ENCODE measurements around the gene RAPGEF5. TPM values are rescaled to one million over a fixed set of nuclear protein-coding genes. Genes with fewer than 3 reads are reported as not detected.

RAPGEF5 gene
- total and polyA plus RNA-seq, 10 of the 15 experiments (the other 5 are each of a cell fraction or from before 2014, with no cell fraction given) = 0.38 to 4.0 (median 1.6) TPM; not detected in 1

DNA sequence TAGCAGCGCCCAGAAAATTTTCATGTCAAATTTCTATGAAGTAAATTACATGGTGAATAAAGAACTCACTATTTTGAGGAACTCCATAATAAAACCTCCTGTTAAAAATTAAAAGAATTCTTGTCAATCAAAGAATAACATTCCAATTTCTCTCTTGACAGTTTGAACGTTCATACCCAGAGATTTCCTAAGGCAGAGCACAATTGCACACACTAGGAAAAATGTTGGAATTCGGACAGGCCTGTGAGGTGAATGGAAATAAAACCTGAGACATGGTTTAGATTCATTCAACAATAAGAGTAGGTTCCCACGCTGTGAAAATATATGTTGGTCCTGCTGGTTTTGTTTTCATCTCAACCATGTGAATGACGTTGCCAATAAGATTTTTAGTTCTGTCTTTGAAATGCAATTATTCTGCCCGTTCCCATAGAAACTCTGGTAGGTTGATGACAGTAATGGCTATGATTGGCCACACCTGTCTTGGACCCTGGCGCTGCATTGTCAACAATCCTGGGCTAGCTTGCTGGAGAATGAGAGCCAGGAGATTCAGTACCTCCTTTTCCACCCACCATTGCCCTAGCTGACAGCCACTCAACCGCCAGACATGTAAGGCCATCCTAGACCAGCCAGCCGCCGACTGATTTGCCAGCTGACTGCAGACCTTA is 43.3 kb upstream of the RAPGEF5 start (continued):
- no peak for TF ChIP-seq CEBPZ (IDR thresholded peaks at IDR 0.05; ENCODE audit: low read depth, low read length)
- TF ChIP-seq ZSCAN29 (IDR thresholded peaks at IDR 0.05) = no peak

DNA sequence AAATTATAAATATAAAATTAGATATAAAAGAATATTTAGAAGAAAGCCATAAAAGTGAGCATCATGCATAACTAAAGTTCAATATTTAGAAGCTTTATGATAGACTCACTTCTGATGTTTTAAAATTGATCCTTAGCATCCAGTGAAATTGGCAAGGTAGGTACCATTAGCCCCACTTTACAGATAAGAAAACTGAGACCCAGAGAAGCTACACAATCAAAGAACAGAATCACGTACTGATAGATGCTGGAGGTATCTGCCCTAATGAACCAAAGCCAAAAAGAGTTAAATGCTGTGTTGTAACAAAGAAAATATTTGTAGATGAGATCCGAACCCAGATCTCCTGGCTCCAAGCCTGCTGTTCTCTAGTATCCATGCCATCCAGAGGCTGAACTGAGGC is 42.6 kb upstream of the RAPGEF5 start:
- Histone ChIP-seq H3K4me2 (ENCODE audit: control insufficient read depth, insufficient read depth) (no peak overlapping the region), H3K9ac (ENCODE audit: control insufficient read depth, insufficient read depth, low read length) (no peak overlapping the region), H3K27ac (ENCODE audit: control insufficient read depth, insufficient read depth) (no peak overlapping the region), H3K79me2 (ENCODE audit: control insufficient read depth, insufficient read depth, low read length) (no peaks in the 10 kb centered on the region), H3K4me3 (no peak overlapping the region), H2AFZ (ENCODE audit: control insufficient read depth, low read depth, low read length) (no peak overlapping the region), H3K27me3 (replicated peaks in 1 of 2; ENCODE audit: control insufficient read depth in 2 of 2, insufficient read depth in 2 of 2, low read length in 1 of 2) (no peaks in the 10 kb centered on the region), H3K9me3 (replicated peaks; ENCODE audit: control insufficient read depth, insufficient read depth, low read length) (no peaks in the 10 kb centered on the region; the same call in 2 of the 3 replicates), H4K20me1 (ENCODE audit: control insufficient read depth, insufficient read depth) (no peaks in the 10 kb centered on the region), H3K4me1 (ENCODE audit: control insufficient read depth, insufficient read depth, low read length) (peaks cover 17% of the 10 kb centered on the region), H3K36me3 (ENCODE audit: control insufficient read depth in 2 of 2, insufficient read depth in 2 of 2, low read length in 1 of 2) (no peaks in the 10 kb centered on the region)
- SMC1A ChIA-PET (ENCODE audit: uncharacterized antibody, unreplicated experiment) = interaction anchor here (1.3 kb wide), 1 partner anchor 289 kb away, joined by 3 read pairs; no protein-coding TSS in a partner anchor
- CTCF ChIA-PET = no interaction called here
- ATAC-seq (no peak), FAIRE-seq (no peak), DNase-seq (ENCODE audit: low read depth, low spot score) (no peak)
- intact Hi-C loops (cut with micrococcal nuclease; ENCODE audit: unreplicated experiment) = no loop called here
- TF ChIP-seq PAX8 (IDR thresholded peaks at IDR 0.05) = no peak
- no peak for TF ChIP-seq FOS (IDR thresholded peaks at IDR 0.05; ENCODE audit: borderline replicate concordance, extremely low read depth, insufficient read length)
- no peak for TF ChIP-seq HDAC6 (IDR thresholded peaks at IDR 0.05; ENCODE audit: unreplicated experiment)
- TF ChIP-seq ZSCAN29 (IDR thresholded peaks at IDR 0.05) = no peak
- TF ChIP-seq RAD51 (IDR thresholded peaks at IDR 0.05) = no peak
- TF ChIP-seq MLLT1 (IDR thresholded peaks at IDR 0.05) = no peak
- TF ChIP-seq ZZZ3 (IDR thresholded peaks at IDR 0.05; ENCODE audit: control insufficient read depth, insufficient read length, low read depth) = no peak
- no peak for TF ChIP-seq CREB1 (IDR thresholded peaks at IDR 0.05; ENCODE audit: low read depth)
- no peak for TF ChIP-seq EGR1 (IDR thresholded peaks at IDR 0.05; ENCODE audit: borderline replicate concordance in 1 of 2, low read depth in 2 of 2, low read length in 2 of 2)
- TF ChIP-seq, protein P1, sequence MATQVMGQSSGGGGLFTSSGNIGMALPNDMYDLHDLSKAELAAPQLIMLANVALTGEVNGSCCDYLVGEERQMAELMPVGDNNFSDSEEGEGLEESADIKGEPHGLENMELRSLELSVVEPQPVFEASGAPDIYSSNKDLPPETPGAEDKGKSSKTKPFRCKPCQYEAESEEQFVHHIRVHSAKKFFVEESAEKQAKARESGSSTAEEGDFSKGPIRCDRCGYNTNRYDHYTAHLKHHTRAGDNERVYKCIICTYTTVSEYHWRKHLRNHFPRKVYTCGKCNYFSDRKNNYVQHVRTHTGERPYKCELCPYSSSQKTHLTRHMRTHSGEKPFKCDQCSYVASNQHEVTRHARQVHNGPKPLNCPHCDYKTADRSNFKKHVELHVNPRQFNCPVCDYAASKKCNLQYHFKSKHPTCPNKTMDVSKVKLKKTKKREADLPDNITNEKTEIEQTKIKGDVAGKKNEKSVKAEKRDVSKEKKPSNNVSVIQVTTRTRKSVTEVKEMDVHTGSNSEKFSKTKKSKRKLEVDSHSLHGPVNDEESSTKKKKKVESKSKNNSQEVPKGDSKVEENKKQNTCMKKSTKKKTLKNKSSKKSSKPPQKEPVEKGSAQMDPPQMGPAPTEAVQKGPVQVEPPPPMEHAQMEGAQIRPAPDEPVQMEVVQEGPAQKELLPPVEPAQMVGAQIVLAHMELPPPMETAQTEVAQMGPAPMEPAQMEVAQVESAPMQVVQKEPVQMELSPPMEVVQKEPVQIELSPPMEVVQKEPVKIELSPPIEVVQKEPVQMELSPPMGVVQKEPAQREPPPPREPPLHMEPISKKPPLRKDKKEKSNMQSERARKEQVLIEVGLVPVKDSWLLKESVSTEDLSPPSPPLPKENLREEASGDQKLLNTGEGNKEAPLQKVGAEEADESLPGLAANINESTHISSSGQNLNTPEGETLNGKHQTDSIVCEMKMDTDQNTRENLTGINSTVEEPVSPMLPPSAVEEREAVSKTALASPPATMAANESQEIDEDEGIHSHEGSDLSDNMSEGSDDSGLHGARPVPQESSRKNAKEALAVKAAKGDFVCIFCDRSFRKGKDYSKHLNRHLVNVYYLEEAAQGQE (IDR thresholded peaks at IDR 0.05; ENCODE audit: low read depth, low read length) = no peak
- 25% methylated on average over 2 of the region's 2 CpGs for WGBS (ENCODE audit: insufficient coverage, insufficient replicate concordance, low lambda C conversion rate, missing lambda C conversion rate)
- no TSS peak for BruUV-seq (replicated peaks)
- POLR2A ChIA-PET = no interaction called here
- RAD21 ChIA-PET (ENCODE audit: unreplicated experiment) = no interaction called here
- in situ Hi-C loops (cut with MboI) = no loop called here

Data from GM12878 (cell line).